Mesenchymal stem cell (in vitro differentiated cells and primary cell): Measurements from ENCODE around the gene THBS3. TPM values are rescaled to one million over a fixed set of nuclear protein-coding genes. Genes with fewer than 3 reads are reported as not detected.

Experiments
- DNase-seq: peaks from one replicate; pipeline ENCODE4 v3.0.0-alpha.2; 2013
- H2AFZ ChIP-seq: one replicate; pipeline ENCODE4 v1.6.1; 2013; ENCODE audit warnings: low read depth, mild to moderate bottlenecking, control low read depth, inconsistent platforms, low read length, moderate library complexity
- H2AK5ac ChIP-seq: 2 replicates; pipeline ENCODE4 v1.6.1; 2013; ENCODE audit warnings: low read length, moderate library complexity, mild to moderate bottlenecking, inconsistent platforms; ENCODE audit not compliant: severe bottlenecking
- H2BK120ac ChIP-seq: one replicate; pipeline ENCODE4 v1.6.1; 2013; ENCODE audit warnings: low read depth, mild to moderate bottlenecking, inconsistent platforms, low read length, moderate library complexity
- H2BK12ac ChIP-seq, 2 experiments: one replicate each; pipeline ENCODE4 v1.6.1; 2013; ENCODE audit warnings: inconsistent platforms in 2 of 2, low read length in 2 of 2, mild to moderate bottlenecking in 2 of 2, moderate library complexity in 2 of 2, control low read depth in 1 of 2
- H2BK15ac ChIP-seq: one replicate; pipeline ENCODE4 v1.6.1; 2013; ENCODE audit warnings: mild to moderate bottlenecking, low read depth, inconsistent platforms; ENCODE audit not compliant: poor library complexity, severe bottlenecking
- H2BK5ac ChIP-seq: 2 replicates; pipeline ENCODE4 v1.6.1; 2013; ENCODE audit warnings: low read depth, mild to moderate bottlenecking, low read length, control low read depth, inconsistent platforms; ENCODE audit not compliant: poor library complexity, severe bottlenecking
- H3K14ac ChIP-seq, 2 experiments: one replicate each; pipeline ENCODE4 v1.6.1; 2013; ENCODE audit warnings: inconsistent platforms in 2 of 2, low read length in 2 of 2, control low read depth in 1 of 2, mild to moderate bottlenecking in 1 of 2, moderate library complexity in 1 of 2
- H3K18ac ChIP-seq, 2 experiments: one replicate each; pipeline ENCODE4 v1.6.1; 2013; ENCODE audit warnings: inconsistent platforms in 2 of 2, low read length in 2 of 2, control low read depth in 1 of 2, low read depth in 1 of 2, mild to moderate bottlenecking in 1 of 2
- H3K23ac ChIP-seq, 2 experiments: one replicate each; pipeline ENCODE4 v1.6.1; 2013; ENCODE audit warnings: inconsistent platforms in 2 of 2, low read length in 2 of 2, mild to moderate bottlenecking in 2 of 2, moderate library complexity in 2 of 2, control low read depth in 1 of 2
- H3K27ac ChIP-seq: 2 replicates; pipeline ENCODE4 v1.5.1; 2013; ENCODE audit warnings: mild to moderate bottlenecking, moderate library complexity, low read length, control low read depth, inconsistent platforms; ENCODE audit not compliant: poor library complexity, severe bottlenecking
- H3K27me3 ChIP-seq, 2 experiments: 2 replicates each; pipeline versions ENCODE4 v1.6.1 to v1.7.0; 2013; ENCODE audit warnings: low read length in 2 of 2, mild to moderate bottlenecking in 2 of 2, moderate library complexity in 2 of 2, control low read depth in 1 of 2, inconsistent platforms in 1 of 2; ENCODE audit not compliant: control insufficient read depth in 1 of 2, insufficient read depth in 1 of 2
- H3K36me3 ChIP-seq, 2 experiments: 2 replicates each; pipeline versions ENCODE4 v1.6.1 to v1.7.0; 2013; ENCODE audit warnings: low read length in 2 of 2, control low read depth in 1 of 2, inconsistent platforms in 1 of 2, low read depth in 1 of 2, mild to moderate bottlenecking in 1 of 2; ENCODE audit not compliant: insufficient read depth in 2 of 2, control insufficient read depth in 1 of 2
- H3K4ac ChIP-seq, 2 experiments: one replicate each; pipeline ENCODE4 v1.6.1; 2013; ENCODE audit warnings: inconsistent platforms in 2 of 2, low read length in 2 of 2, mild to moderate bottlenecking in 2 of 2, moderate library complexity in 2 of 2, control low read depth in 1 of 2, low read depth in 1 of 2
- H3K4me1 ChIP-seq: 2 replicates; pipeline ENCODE4 v1.6.1; 2013; ENCODE audit warnings: low read depth, low read length, control low read depth; ENCODE audit not compliant: control insufficient read depth, insufficient read depth
- H3K4me2 ChIP-seq: 2 replicates; pipeline ENCODE4 v1.6.1; 2013; ENCODE audit warnings: low read length, mild to moderate bottlenecking, inconsistent platforms; ENCODE audit not compliant: poor library complexity, severe bottlenecking
- H3K4me3 ChIP-seq, 2 experiments: 2 replicates each; pipeline versions ENCODE4 v1.5.1 to v1.7.0; 2013; ENCODE audit warnings: low read length in 2 of 2, mild to moderate bottlenecking in 2 of 2, control low read depth in 1 of 2, low read depth in 1 of 2; ENCODE audit not compliant: insufficient read depth in 1 of 2
- H3K79me1 ChIP-seq: replicated peaks from 2 replicates; pipeline ENCODE4 v1.6.1; 2013; ENCODE audit warnings: mild to moderate bottlenecking, control low read depth, low read length, inconsistent platforms; ENCODE audit not compliant: poor library complexity, severe bottlenecking
- H3K9ac ChIP-seq: 2 replicates; pipeline ENCODE4 v1.7.0; 2013; ENCODE audit warnings: mild to moderate bottlenecking, low read length, moderate library complexity
- H3K9me3 ChIP-seq: 2 replicates; pipeline ENCODE4 v1.7.0; 2013; ENCODE audit warnings: mild to moderate bottlenecking, low read length; ENCODE audit not compliant: control insufficient read depth
- H4K8ac ChIP-seq: one replicate; pipeline ENCODE4 v1.6.1; 2013; ENCODE audit warnings: inconsistent platforms, mild to moderate bottlenecking, low read length, moderate library complexity
- H4K91ac ChIP-seq: one replicate; pipeline ENCODE4 v1.6.1; 2013; ENCODE audit warnings: mild to moderate bottlenecking, low read length, inconsistent platforms
- WGBS: methylation state at CpG from one replicate; pipeline ENCODE4 v1.1.7; 2013; ENCODE audit warnings: mixed read lengths; 5-methylcytosine and 5-hydroxymethylcytosine counted together
- polyA plus RNA-seq, 2 experiments: library from polyadenylated mRNA; stranded (reverse); fragments of 200-250 nt; gene quantifications; one replicate each; pipeline ENCODE4 v1.2.3, GENCODE V29; 2013

THBS3 gene
- polyA plus RNA-seq (2013, experiment 1 of 2), result 41.3 TPM
- polyA plus RNA-seq (2013, experiment 2 of 2), result 39.4 TPM

- H4K8ac ChIP-seq, result peak within 1 kb of the TSS; percentile 95
- peak within 1 kb of the TSS; percentile 99 for H2BK15ac ChIP-seq
- peak within 1 kb of the TSS; percentile 83 for H2BK5ac ChIP-seq
- H3K4ac ChIP-seq, result peak within 1 kb of the TSS; percentile 93 to 97
- peak within 1 kb of the TSS; percentile 88 to 99 for H3K18ac ChIP-seq
- H3K14ac ChIP-seq, result peak within 1 kb of the TSS in 1 of 2 experiments; percentile 99
- H3K4me3 ChIP-seq, result peak within 1 kb of the TSS; percentile 86 to 98
- peak within 1 kb of the TSS in 1 of 2 experiments; percentile 65 for H3K23ac ChIP-seq
- peak within 1 kb of the TSS; percentile 98 for H4K91ac ChIP-seq
- H3K27me3 ChIP-seq, result no peaks in the 10 kb centered on the region
- peaks cover 24 to 29% of the 10 kb centered on the region in 2 experiments for H3K36me3 ChIP-seq
- peak; percentile 46 for DNase-seq
- H2BK120ac ChIP-seq, result peak within 1 kb of the TSS; percentile 86
- peak within 1 kb of the TSS; percentile 53 for H2AFZ ChIP-seq
- no peaks in the 10 kb centered on the region for H3K9me3 ChIP-seq
- peaks cover 14% of the 10 kb centered on the region for H3K4me1 ChIP-seq
- H3K4me2 ChIP-seq, result peak within 1 kb of the TSS; percentile 95
- peak within 1 kb of the TSS; percentile 69 for H2AK5ac ChIP-seq
- peak within 1 kb of the TSS; percentile 93 to 98 for H2BK12ac ChIP-seq
- peaks cover 17% of the 10 kb centered on the region for H3K79me1 ChIP-seq
- peak within 1 kb of the TSS; percentile 99 for H3K9ac ChIP-seq
- 29% methylated on average over 17 of the region's 17 CpGs for WGBS
- peak within 1 kb of the TSS; percentile 72 for H3K27ac ChIP-seq
Observed at GRCh38 chr1:155207806-155208540, at the start of gene THBS3. Gene THBS3, minus strand, starts transcription at chr1:155207897. Its CDS starts 21 bp downstream, at chr1:155207876.

DNA sequence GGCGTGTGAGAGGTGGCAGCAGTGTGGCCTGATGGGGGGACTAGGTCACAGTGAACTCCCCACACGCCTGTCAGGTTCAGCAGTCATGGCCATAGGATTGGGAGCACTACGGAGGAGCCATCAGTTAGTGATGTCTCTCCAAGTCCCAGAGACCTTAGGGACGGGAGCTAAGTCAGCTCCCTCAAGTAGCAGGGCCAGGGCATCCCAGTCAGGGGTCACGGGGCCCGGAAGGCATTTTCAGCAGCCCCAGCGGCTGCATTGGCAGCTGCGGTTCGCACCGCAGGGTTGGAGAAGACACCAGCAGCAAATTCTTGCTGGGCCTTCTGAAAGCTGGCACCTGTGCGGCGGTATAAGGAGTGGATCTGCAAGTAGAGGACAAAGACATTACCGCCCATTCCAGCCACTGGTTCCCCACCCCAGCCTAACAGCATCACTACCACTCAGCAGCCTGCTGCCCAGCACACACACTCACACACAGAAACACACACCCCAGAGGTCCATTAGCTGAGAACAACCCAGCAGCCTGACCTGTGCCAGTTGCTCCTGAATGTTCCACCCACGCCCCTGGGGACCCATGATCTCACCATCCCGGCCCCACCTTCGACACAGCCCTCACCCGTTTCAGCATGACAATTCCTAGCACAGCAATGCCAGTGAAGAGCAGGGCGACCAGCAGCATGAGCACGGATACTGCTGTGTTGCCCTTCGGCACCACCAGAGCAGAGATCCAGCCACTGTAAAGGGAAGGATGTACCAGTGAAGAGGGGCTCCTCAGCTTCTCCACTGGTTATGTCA, 48.6 kb upstream of the THBS3 start:
- 89% methylated on average over 20 of the region's 20 CpGs for WGBS
- H2BK15ac ChIP-seq, result no peak overlapping the region

DNA sequence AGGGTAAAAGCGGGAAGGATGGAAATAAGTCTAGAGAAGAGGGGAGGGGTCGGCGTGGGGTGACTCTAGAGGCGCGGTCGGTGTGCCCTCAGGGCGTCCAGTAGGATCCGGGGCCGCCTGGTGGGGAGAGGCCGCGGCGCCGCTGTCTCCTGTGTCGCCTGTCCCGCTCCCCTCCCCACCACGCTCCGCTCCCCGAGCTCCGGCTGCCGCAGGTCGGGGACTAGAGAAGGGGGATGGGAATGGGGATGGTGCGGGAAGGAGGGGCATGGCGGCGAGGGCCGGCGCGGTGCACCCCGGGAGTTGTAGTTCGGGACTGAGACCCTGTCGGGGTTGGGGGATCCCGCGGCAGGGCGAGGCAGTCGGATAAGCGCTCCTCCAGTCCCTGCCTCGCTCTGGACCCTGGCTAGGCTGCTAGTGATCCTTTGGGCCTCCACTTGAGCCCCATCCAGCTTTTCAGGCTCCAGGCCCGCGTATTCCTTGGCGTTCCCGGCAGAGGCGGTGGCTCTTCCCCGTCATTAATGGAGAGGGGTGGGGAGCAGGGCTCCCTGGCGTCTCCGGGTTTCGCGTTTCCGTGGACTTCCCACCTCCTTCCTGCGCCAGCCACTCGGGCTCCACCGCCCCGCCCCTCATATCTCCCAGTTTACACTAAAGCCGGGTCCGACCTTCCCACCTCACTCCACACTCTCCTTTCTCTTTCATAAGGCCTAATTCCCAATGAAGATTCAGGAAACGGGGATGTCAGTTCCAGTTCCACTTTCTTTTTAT, 47.7 kb upstream of the THBS3 start, which contains the start of gene ENTREP3:
Gene ENTREP3 (minus strand): TSS at position 241 of the 765 bp plus-strand sequence. CDS start 606 bp downstream, outside the sequence.
- Histone ChIP-seq H2BK120ac (peak within 1 kb of the TSS; percentile 62), H3K23ac (peak within 1 kb of the TSS in 1 of 2 experiments; percentile 75), H3K4ac (peak within 1 kb of the TSS; percentile 85 to 94), H3K9me3 (no peaks in the 10 kb centered on the region), H3K79me1 (peaks cover 24% of the 10 kb centered on the region), H3K4me1 (peaks cover 30% of the 10 kb centered on the region), H3K36me3 (peaks cover 36 to 40% of the 10 kb centered on the region in 2 experiments), H3K9ac (peak within 1 kb of the TSS; percentile 94), H4K8ac (peak within 1 kb of the TSS; percentile 98), H3K27ac (peak within 1 kb of the TSS; percentile 92), H2BK15ac (peak within 1 kb of the TSS; percentile 88), H3K14ac (peak within 1 kb of the TSS in 1 of 2 experiments; percentile 89), H3K27me3 (no peaks in the 10 kb centered on the region), H2AK5ac (peak within 1 kb of the TSS; percentile 8), H3K4me2 (peak within 1 kb of the TSS; percentile 66), H4K91ac (peak within 1 kb of the TSS; percentile 92), H3K18ac (peak within 1 kb of the TSS; percentile 95 to 96), H2AFZ (peak within 1 kb of the TSS; percentile 65), H2BK5ac (peak within 1 kb of the TSS; percentile 61), H3K4me3 (peak within 1 kb of the TSS; percentile 79 to 95), H2BK12ac (peak within 1 kb of the TSS; percentile 72 to 96)
- WGBS, result 1% methylated on average over 41 of the region's 54 CpGs
- peak; percentile 88 for DNase-seq

More for the DNA sequence above, 48.6 kb upstream of the THBS3 start:
- DNase-seq, result no peak
- no peak overlapping the region for H2BK5ac ChIP-seq
- H3K18ac ChIP-seq, result no peak overlapping the region
- no peak overlapping the region for H3K14ac ChIP-seq
- H2BK12ac ChIP-seq, result peak overlapping the region; percentile 67 to 96
- peak overlapping the region; percentile 8 for H2AK5ac ChIP-seq
- no peaks in the 10 kb centered on the region for H3K9me3 ChIP-seq
- H3K36me3 ChIP-seq, result peaks cover 31 to 40% of the 10 kb centered on the region in 2 experiments
- no peak overlapping the region for H2AFZ ChIP-seq
- no peak overlapping the region for H4K91ac ChIP-seq
- no peak overlapping the region for H2BK120ac ChIP-seq
- no peaks in the 10 kb centered on the region for H3K27me3 ChIP-seq
- peak overlapping the region; percentile 98 for H4K8ac ChIP-seq
- peak overlapping the region in 1 of 2 experiments; percentile 95 for H3K4me3 ChIP-seq
- H3K23ac ChIP-seq, result peak overlapping the region in 1 of 2 experiments; percentile 74
- peak overlapping the region; percentile 92 for H3K27ac ChIP-seq
- H3K79me1 ChIP-seq, result peaks cover 25% of the 10 kb centered on the region
- H3K4me1 ChIP-seq, result peaks cover 29% of the 10 kb centered on the region
- H3K4ac ChIP-seq, result peak overlapping the region in 1 of 2 experiments; percentile 72
- H3K9ac ChIP-seq, result peak overlapping the region; percentile 94
- no peak overlapping the region for H3K4me2 ChIP-seq
